ENCODE measurements around the gene NME7. TPM values are rescaled to one million over a fixed set of nuclear protein-coding genes. Genes with fewer than 3 reads are reported as not detected.

NME7 gene
- total RNA-seq, 1 experiment from 2014 or later = 21.8 TPM

- DNase-seq (ENCODE audit: low read depth, low spot score) (no peak), ATAC-seq (no peak)
- no peak overlapping the region for H3K4me2 ChIP-seq (ENCODE audit: low read length)
- RAD21 ChIA-PET (ENCODE audit: low non-redundant PET in 1 of 2, low total read pairs in 2 of 2, uncharacterized antibody in 2 of 2, unreplicated experiment in 2 of 2) = no interaction called here
- no peak overlapping the region for H3K9ac ChIP-seq (ENCODE audit: low read length)
- POLR2A ChIA-PET = no interaction called here
- H3K9me3 ChIP-seq (ENCODE audit: control insufficient read depth in 1 of 2, insufficient read depth in 1 of 2, low read depth in 1 of 2, low read length in 2 of 2) = no peaks in the 10 kb centered on the region
- H3K27ac ChIP-seq (ENCODE audit: low read depth, low read length) = no peak overlapping the region
- no peak overlapping the region for H2AFZ ChIP-seq (ENCODE audit: low read depth, low read length, poor library complexity, severe bottlenecking)
- peaks cover 8% of the 10 kb centered on the region; the same call in 1 of the 2 replicates for H3K79me2 ChIP-seq (ENCODE audit: insufficient read depth, low read length)
- TF ChIP-seq TCF7L2 (IDR thresholded peaks at IDR 0.05; ENCODE audit: borderline replicate concordance, extremely low read depth, insufficient read depth, insufficient read length) (no peak), EZH2phosphoT487 (IDR thresholded peaks at IDR 0.05; ENCODE audit: borderline replicate concordance) (no peak), SIN3A (IDR thresholded peaks at IDR 0.05; ENCODE audit: low read depth) (no peak), POLR2AphosphoS5 (IDR thresholded peaks at IDR 0.05; ENCODE audit: low read depth, low read length) (no peak), EZH2 (IDR thresholded peaks at IDR 0.05) (no peak), SP1 (IDR thresholded peaks at IDR 0.05; ENCODE audit: low read depth) (no peak), REST (IDR thresholded peaks at IDR 0.05; ENCODE audit: low read depth) (no peak), CBX3 (IDR thresholded peaks at IDR 0.05; ENCODE audit: low read depth) (no peak), MAX (IDR thresholded peaks at IDR 0.05) (no peak), CTCF (IDR thresholded peaks at IDR 0.05 in 2 of 3, conservative IDR thresholded peaks at IDR 0.05 in 1 of 3; ENCODE audit: borderline replicate concordance in 1 of 3, insufficient read depth in 1 of 3, low read depth in 2 of 3, low read length in 2 of 3) (no peak), FOSL1 (IDR thresholded peaks at IDR 0.05; ENCODE audit: low read depth) (no peak), ZNF274 (IDR thresholded peaks at IDR 0.05; ENCODE audit: low read depth, low read length) (no peak), JUND (IDR thresholded peaks at IDR 0.05) (no peak), POLR2A (IDR thresholded peaks at IDR 0.05; ENCODE audit: borderline replicate concordance, extremely low read depth, insufficient read depth, insufficient read length) (no peak), CEBPB (IDR thresholded peaks at IDR 0.05; ENCODE audit: low read depth) (no peak), ZFX (IDR thresholded peaks at IDR 0.05) (no peak), ELF1 (IDR thresholded peaks at IDR 0.05; ENCODE audit: borderline replicate concordance, low read depth) (no peak)
- TF ChIP-seq, protein P1, sequence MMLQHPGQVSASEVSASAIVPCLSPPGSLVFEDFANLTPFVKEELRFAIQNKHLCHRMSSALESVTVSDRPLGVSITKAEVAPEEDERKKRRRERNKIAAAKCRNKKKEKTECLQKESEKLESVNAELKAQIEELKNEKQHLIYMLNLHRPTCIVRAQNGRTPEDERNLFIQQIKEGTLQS (IDR thresholded peaks at IDR 0.05) = no peak
- intact Hi-C loops (cut with micrococcal nuclease) = no loop called here
- no peak overlapping the region for H3K4me3 ChIP-seq (replicated peaks in 1 of 2; ENCODE audit: low read depth in 1 of 2, low read length in 2 of 2)
- H4K20me1 ChIP-seq (ENCODE audit: insufficient read depth) = no peaks in the 10 kb centered on the region
- CTCF ChIA-PET = interaction anchor here (1.0 to 1.9 kb wide), 4 partner anchors 11 to 1018 kb away, joined by 3 to 16 read pairs (median 4); no protein-coding TSS in a partner anchor
- no peaks in the 10 kb centered on the region for H3K27me3 ChIP-seq (ENCODE audit: insufficient read depth, low read length)
- no peaks in the 10 kb centered on the region for H3K9me2 ChIP-seq (ENCODE audit: insufficient read depth)
- no peaks in the 10 kb centered on the region for H3K36me3 ChIP-seq (ENCODE audit: control insufficient read depth in 1 of 2, insufficient read depth in 2 of 2, low read length in 2 of 2)
- no TSS peak for BruUV-seq (replicated peaks)
- H3K4me1 ChIP-seq (ENCODE audit: control insufficient read depth in 1 of 2, insufficient read depth in 2 of 2, low read length in 2 of 2) = peaks cover 9 to 26% of the 10 kb centered on the region in 2 experiments
Observed at GRCh38 chr1:169360415-169360814, 7.2 kb downstream of the NME7 start.
